ENCODE data around the gene FNDC3B. TPM values are rescaled to one million over a fixed set of nuclear protein-coding genes. Genes with fewer than 3 reads are reported as not detected.
"Not testable (repeated sequence)": the region's sequence is repeated elsewhere in the genome, so short reads cannot be mapped to it uniquely, and the experiment has no call there.

The FNDC3B gene
- total and polyA plus RNA-seq, 2 of the 8 experiments (the other 6 are each of a cell fraction or from before 2014, with no cell fraction given): 14.1 to 44.4 TPM

GRCh38 chr3:172367205-172368105 is 328.1 kb downstream of the FNDC3B start (continued):
- TF ChIP-seq RNF2 (IDR thresholded peaks at IDR 0.05; ENCODE audit: borderline replicate concordance, low read depth, low read length, missing control alignments, poor library complexity, severe bottlenecking) (no peak), FOSL1 (IDR thresholded peaks at IDR 0.05; ENCODE audit: insufficient read depth, low read depth, low read length) (no peak), SAP30 (IDR thresholded peaks at IDR 0.05; ENCODE audit: insufficient read depth, insufficient replicate concordance, low read length) (no peak), ATF3 (IDR thresholded peaks at IDR 0.05; ENCODE audit: insufficient read depth, low read depth, low read length) (no peak), NRF1 (IDR thresholded peaks at IDR 0.05; ENCODE audit: low read depth, low read length) (no peak), JUND (IDR thresholded peaks at IDR 0.05; ENCODE audit: low read length) (no peak), E2F6 (IDR thresholded peaks at IDR 0.05) (no peak), SP1 (IDR thresholded peaks at IDR 0.05; ENCODE audit: low read depth, low read length) (no peak), SP4 (IDR thresholded peaks at IDR 0.05; ENCODE audit: low read length) (no peak)

- H3K36me3 ChIP-seq (ENCODE audit: control insufficient read depth in 2 of 4, insufficient read depth in 4 of 4, low read length in 3 of 4); H3K27me3 ChIP-seq (replicated peaks in 1 of 4; ENCODE audit: control insufficient read depth in 3 of 4, extremely low read depth in 1 of 4, insufficient read depth in 3 of 4, low read length in 3 of 4); H2BK20ac ChIP-seq (ENCODE audit: low read length); H3K18ac ChIP-seq (ENCODE audit: extremely low read depth, low read length); H4K5ac ChIP-seq (ENCODE audit: insufficient read length, low read depth, low read length); H4K91ac ChIP-seq (replicated peaks; ENCODE audit: insufficient read length, low read length); H3K79me1 ChIP-seq (ENCODE audit: low read depth, low read length); FAIRE-seq; H3K4me1 ChIP-seq (replicated peaks in 1 of 4; ENCODE audit: control insufficient read depth in 3 of 4, insufficient read depth in 4 of 4, low read length in 3 of 4); H3K23ac ChIP-seq (ENCODE audit: insufficient read length); H3K14ac ChIP-seq (ENCODE audit: insufficient read length); H3K23me2 ChIP-seq (ENCODE audit: low read depth, low read length); H3K56ac ChIP-seq (replicated peaks; ENCODE audit: insufficient read length, low read depth, low read length); H3K27ac ChIP-seq (ENCODE audit: low read depth, low read length); H4K8ac ChIP-seq (ENCODE audit: extremely low read depth, insufficient read depth, low read length); H2BK5ac ChIP-seq (ENCODE audit: low read depth, low read length); H3K79me2 ChIP-seq (ENCODE audit: control insufficient read depth in 1 of 2, insufficient read depth in 2 of 2, low read length in 2 of 2); H3K4me2 ChIP-seq (ENCODE audit: insufficient read depth in 1 of 2, low read depth in 2 of 2, low read length in 2 of 2); H2AK5ac ChIP-seq (ENCODE audit: low read depth, low read length); H2AFZ ChIP-seq (ENCODE audit: low read length); H3K9ac ChIP-seq (replicated peaks in 1 of 4; ENCODE audit: extremely low read depth in 1 of 4, low read depth in 3 of 4, low read length in 3 of 4); H2BK12ac ChIP-seq (ENCODE audit: low read depth, low read length); DNase-seq (ENCODE audit: low read depth in 1 of 2, low spot score in 2 of 2); H3K4me3 ChIP-seq (ENCODE audit: extremely low read depth in 1 of 4, insufficient read depth in 2 of 4, low read depth in 3 of 4, low read length in 4 of 4); H3K9me3 ChIP-seq (ENCODE audit: insufficient read depth in 2 of 2, low read depth in 1 of 2, low read length in 1 of 2); H2BK120ac ChIP-seq (replicated peaks; ENCODE audit: low read depth, low read length); H2BK15ac ChIP-seq (ENCODE audit: low read length); H3K4ac ChIP-seq (replicated peaks; ENCODE audit: insufficient read length, low read depth, low read length); POLR2A ChIA-PET (ENCODE audit: partially characterized antibody); H4K20me1 ChIP-seq (replicated peaks in 1 of 2; ENCODE audit: control insufficient read depth in 1 of 2, insufficient read depth in 2 of 2, low read length in 2 of 2): not testable (repeated sequence)
- 93% methylated on average over 5 of the region's 5 CpGs; no CpG with 5 or more reads in 1 of the 2 experiments for WGBS, 2 experiments (ENCODE audit: extremely low coverage in 1 of 2, insufficient coverage in 1 of 2, insufficient read length in 1 of 2, insufficient replicate concordance in 2 of 2, low coverage in 1 of 2, low lambda C conversion rate in 2 of 2, missing lambda C conversion rate in 1 of 2)
- CTCF ChIA-PET (ENCODE audit: partially characterized antibody): interaction anchor here (0.6 kb wide), 1 partner anchor 160 kb away, joined by 4 read pairs; no protein-coding TSS in a partner anchor
These were observed 329.2 kb downstream of the FNDC3B start for GRCh38 chr3:172368556-172368955.
